LNCaP clone FGC (cell line): ENCODE results near the gene NDFIP2.

ENCODE experiments used
- DNase-seq: peaks from one replicate; pipeline ENCODE4 v3.0.0-alpha.2; 2011; ENCODE audit warnings: low read depth
- H3K4me3 ChIP-seq: 2 replicates; pipeline ENCODE4 v1.5.1; 2011; ENCODE audit warnings: mild to moderate bottlenecking, low read depth, low read length, control low read depth
- TF ChIP-seq, protein P1 (sequence below): IDR thresholded peaks from 2 replicates; pipeline ENCODE4 v1.5.1; 2012; ENCODE audit warnings: mild to moderate bottlenecking; ENCODE audit not compliant: control insufficient read depth, insufficient read depth; ENCODE audit errors: extremely low read depth

The NDFIP2 gene

DNA sequence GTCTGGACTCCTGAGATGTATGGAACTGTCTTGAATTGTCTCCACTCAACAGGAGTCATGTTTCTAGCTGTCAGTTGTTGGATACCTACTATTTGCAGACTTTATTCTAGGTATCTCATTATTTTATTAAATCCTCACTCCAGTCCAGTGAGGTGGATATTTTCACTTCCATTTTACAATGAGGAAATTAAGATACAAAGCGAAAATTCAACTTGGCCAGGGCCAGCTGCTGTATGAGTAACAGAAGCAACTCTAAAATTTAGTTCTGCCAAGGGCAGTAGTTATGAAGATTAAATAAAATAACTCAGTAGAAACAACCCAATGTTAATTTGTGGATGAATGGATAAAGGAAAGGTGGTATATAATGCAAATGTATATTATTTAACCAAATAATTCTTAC lies 12.6 kb upstream of the NDFIP2 start:
- TF ChIP-seq, protein P1, sequence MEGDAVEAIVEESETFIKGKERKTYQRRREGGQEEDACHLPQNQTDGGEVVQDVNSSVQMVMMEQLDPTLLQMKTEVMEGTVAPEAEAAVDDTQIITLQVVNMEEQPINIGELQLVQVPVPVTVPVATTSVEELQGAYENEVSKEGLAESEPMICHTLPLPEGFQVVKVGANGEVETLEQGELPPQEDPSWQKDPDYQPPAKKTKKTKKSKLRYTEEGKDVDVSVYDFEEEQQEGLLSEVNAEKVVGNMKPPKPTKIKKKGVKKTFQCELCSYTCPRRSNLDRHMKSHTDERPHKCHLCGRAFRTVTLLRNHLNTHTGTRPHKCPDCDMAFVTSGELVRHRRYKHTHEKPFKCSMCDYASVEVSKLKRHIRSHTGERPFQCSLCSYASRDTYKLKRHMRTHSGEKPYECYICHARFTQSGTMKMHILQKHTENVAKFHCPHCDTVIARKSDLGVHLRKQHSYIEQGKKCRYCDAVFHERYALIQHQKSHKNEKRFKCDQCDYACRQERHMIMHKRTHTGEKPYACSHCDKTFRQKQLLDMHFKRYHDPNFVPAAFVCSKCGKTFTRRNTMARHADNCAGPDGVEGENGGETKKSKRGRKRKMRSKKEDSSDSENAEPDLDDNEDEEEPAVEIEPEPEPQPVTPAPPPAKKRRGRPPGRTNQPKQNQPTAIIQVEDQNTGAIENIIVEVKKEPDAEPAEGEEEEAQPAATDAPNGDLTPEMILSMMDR = no peak
- DNase-seq = no peak

DNA sequence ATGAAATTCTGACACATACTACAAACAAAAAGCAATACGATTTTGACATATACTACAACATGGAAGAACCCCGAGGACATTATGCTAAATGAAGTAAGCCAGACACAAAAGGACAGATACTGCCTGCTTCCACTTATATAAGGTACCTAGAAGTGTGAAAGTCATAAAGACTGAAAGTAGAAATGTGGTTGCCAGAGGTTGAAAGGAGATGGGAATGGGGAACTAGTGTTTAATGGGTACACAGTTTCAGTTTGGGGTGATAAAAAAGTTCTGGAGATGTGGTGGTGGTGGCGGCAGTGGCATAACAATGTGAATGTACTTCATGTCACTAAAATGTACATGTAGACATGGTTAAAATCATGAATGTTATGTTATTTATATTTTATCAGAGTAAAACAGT lies 12.1 kb upstream of the NDFIP2 start:
- DNase-seq = no peak
- TF ChIP-seq, protein P1 = no peak
- no peak overlapping the region for H3K4me3 ChIP-seq

More for the DNA sequence above, 12.6 kb upstream of the NDFIP2 start:
- no peak overlapping the region for H3K4me3 ChIP-seq

DNA sequence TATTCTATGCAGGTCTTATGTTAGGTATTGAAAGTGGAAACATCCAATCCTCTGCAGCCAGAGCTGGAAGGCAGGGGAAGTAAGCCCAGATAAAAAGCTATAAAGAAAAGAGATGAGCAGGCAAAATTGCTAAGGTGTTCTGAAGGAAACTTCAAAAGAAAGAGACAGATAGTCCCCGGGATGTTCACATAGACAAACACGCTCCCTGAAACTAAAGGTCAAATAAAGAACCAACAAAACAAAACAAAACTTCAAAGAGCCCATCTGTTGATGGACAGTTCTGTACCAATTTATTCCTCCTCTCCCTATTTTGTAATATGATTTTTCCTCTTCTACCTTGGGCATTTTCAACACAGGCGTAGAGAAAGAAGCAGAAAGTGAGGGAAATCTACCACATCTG lies 11.3 kb upstream of the NDFIP2 start:
- no peak for DNase-seq
- H3K4me3 ChIP-seq = no peak overlapping the region
- TF ChIP-seq, protein P1 = no peak

DNA sequence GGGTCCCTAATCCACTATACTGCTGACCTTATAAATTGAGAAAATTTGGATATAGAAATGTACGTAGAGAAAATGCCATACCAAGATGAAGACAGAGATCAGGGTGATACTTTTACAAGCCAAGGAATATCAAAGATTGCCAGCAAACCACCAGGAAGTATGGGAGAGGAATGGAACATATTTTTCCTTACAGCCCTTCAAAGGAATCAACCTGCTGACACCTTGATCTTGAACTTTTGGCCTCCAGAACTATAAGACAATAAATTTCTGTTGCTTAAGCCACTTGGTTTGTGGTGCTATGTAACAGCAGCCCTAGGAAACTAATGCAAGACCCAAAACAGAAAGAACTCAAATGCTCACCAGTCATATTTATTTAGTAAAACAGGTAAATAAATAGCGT lies 10.3 kb upstream of the NDFIP2 start:
- no peak overlapping the region for H3K4me3 ChIP-seq
- no peak for DNase-seq
- TF ChIP-seq, protein P1 = no peak

DNA sequence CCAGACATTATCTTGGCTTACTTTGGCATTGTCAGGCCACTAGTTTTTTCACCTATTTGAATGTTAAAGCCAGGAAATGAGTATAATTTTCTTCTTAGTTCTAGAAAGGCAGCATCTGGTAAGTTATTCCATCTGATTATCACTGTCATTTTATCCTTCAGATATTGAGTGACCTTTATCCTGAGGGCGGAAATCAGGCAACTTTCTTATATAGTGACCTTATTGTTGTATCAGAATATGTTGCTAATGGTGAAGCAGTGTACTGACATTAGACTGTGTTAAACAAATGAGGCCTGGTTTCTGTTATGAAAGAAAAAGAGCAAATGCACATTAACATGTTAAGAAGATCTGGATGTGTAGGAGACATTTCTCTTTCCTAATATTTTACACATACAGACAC lies 5.4 kb upstream of the NDFIP2 start:
- TF ChIP-seq, protein P1 = no peak
- no peak overlapping the region for H3K4me3 ChIP-seq
- no peak for DNase-seq

DNA sequence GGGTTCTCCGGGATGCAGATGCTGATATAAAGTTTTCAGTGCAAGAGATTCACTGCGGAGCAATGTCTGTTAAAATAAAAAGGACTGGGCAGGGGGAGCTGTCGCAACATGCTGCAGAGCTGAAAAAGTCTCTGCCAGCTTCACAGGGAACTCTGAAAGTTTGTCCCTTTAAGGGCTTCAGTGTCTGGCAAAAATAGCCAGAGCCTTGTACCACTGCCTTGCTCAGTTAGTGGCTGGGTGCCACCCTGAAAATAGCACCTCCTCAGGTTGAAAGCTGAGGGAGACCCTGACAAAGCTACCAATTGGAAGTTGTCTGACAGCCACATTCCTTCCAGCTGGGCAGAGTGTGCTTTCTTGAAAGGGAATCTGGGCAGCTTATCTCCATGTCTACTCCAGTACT lies 3.0 kb upstream of the NDFIP2 start:
- DNase-seq = no peak
- no peak overlapping the region for H3K4me3 ChIP-seq
- TF ChIP-seq, protein P1 = no peak

DNA sequence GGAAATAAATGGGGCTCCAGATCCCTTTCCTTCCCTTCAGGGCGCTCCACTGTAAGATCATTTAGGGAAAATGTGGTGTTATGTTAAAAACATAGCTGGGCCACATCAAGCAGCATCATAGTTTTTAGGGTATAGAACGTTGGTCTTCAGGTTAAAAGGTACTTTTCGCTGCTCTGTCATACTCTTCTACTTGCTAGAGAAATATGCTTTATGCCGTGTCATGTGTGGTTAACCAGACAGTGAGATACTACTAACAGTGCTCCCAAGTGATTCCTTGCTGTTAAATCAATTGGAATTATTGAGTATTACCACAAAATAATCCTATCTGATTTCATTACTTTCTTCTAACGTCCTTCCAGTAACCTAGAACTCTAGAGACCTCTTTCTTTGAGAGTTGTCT lies 1.1 kb upstream of the NDFIP2 start:
- H3K4me3 ChIP-seq = no peak overlapping the region
- TF ChIP-seq, protein P1 = no peak
- no peak for DNase-seq
